Lower leg skin (tissue), 3 donors: Measurements from ENCODE around the gene XPR1.

ENCODE experiments used
- POLR2A ChIP-seq, 2 donors: fragments of 450-650 bp; IDR thresholded peaks; one replicate each; pipeline ENCODE4 v1.6.1; 2016 to 2017; ENCODE audit warnings: antibody characterized with exemption in 2 of 2, mild to moderate bottlenecking in 1 of 2, moderate library complexity in 1 of 2
- TF ChIP-seq, protein P1 (sequence below), 3 donors: fragments of 450-650 bp; IDR thresholded peaks; one replicate each; pipeline ENCODE4 v1.5.1; 2016; ENCODE audit warnings: antibody characterized with exemption in 3 of 3, mild to moderate bottlenecking in 3 of 3, moderate library complexity in 2 of 3

DNA sequence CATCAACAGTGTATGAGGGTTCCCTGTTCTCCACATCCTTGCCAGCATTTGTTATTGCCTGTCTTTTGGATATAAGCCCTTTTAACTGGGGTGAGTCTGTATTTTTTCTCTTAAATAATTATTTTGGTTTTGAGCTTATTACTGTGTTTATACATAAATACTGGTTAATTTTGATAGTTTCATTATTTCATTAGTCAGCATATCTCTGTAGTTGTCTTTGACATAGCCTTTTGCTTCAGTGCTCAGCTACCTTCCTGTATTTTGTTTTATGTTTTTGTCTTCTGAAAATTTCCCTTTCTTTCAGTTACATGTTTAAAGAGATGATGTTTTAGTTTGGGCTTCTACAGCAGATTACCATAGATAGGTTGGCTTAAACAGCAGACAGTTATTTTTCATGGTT lies 138.1 kb downstream of the XPR1 start:
- TF ChIP-seq, protein P1, sequence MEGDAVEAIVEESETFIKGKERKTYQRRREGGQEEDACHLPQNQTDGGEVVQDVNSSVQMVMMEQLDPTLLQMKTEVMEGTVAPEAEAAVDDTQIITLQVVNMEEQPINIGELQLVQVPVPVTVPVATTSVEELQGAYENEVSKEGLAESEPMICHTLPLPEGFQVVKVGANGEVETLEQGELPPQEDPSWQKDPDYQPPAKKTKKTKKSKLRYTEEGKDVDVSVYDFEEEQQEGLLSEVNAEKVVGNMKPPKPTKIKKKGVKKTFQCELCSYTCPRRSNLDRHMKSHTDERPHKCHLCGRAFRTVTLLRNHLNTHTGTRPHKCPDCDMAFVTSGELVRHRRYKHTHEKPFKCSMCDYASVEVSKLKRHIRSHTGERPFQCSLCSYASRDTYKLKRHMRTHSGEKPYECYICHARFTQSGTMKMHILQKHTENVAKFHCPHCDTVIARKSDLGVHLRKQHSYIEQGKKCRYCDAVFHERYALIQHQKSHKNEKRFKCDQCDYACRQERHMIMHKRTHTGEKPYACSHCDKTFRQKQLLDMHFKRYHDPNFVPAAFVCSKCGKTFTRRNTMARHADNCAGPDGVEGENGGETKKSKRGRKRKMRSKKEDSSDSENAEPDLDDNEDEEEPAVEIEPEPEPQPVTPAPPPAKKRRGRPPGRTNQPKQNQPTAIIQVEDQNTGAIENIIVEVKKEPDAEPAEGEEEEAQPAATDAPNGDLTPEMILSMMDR (IDR thresholded peaks at IDR 0.05), result no peak
- TF ChIP-seq POLR2A (IDR thresholded peaks at IDR 0.05), result no peak
